Measurements from ENCODE around the gene FBXL19. TPM values are rescaled to one million over a fixed set of nuclear protein-coding genes. Genes with fewer than 3 reads are reported as not detected.

Gene FBXL19
- polyA plus RNA-seq, 2 of the 4 experiments (the other 2 are of a cell fraction) = 5.6 to 21.5 TPM

DNA sequence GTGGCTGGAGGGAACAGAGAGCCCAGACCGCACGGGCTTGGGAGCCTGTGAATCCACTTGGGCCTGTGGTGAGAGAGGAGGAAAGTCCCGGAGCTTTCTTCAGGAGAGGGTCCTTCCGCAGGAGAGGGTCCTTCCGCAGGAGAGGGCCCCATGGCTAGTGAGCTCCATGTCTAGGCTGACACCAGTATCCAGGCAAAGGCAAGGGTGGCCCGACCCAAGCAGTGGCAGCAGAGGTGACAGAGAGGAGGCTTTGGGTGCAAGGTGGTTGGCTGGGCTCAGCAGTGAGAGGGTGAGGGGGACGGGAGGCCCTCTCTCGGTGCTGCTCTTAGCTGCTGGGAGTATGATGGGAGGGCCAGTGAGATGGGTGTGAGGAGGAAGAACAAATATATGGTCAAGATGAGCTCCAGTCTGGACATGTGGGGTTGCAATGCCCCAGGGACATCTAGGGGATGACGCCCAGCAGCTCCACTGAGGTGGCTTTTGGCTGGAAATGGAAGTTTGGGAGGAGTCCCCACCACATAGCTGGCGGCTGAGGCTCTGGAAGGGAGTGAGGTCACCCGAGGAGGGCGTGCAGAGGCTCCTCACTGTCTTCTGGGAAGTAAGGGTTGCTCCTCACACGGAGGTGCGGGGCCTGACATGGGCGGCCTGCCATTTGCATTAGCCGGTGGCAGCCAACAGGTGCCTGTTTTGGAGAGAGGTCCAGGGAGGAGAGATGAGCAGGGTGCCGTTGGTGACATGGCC is 59.3 kb downstream of the FBXL19 start:
- ATAC-seq (no peak), FAIRE-seq (no peak)
- CTCF ChIA-PET = interaction anchor here (0.7 to 7.8 kb wide), 11 partner anchors 13 to 886 kb away, joined by 3 to 97 read pairs (median 11); partner anchors contain the start of genes VKORC1, ZNF668 and ZNF843

DNA sequence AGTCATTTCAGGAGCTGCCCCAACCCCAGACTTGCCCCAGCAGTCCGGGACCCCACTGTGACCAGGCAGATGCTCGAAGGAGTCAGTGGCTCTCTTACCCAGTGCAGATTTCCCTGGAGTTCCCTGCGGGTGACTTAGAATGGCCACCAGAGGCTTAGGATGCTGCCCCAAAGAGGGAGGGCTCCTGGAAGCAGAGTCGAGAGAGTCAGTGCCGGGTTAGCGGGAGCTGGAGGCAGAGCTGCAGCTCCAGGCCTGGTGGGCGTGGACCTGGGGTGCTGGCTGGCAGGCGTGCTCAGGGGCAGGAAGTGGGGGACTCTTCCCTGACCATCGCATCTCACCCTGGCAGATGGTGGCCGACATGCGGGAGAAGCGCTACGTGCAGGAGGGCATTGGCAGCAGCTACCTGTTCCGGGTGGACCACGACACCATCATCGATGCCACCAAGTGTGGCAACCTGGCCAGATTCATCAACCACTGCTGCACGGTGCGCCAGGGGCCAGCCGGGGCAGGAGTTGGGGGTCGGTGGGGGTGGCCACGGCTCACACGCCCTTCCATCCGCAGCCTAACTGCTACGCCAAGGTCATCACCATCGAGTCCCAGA is 60.0 kb downstream of the FBXL19 start:
- FAIRE-seq (no peak), DNase-seq (ENCODE audit: low read depth in 1 of 2, low spot score in 1 of 2) (no peak), ATAC-seq (no peak)
- H3K4me1 ChIP-seq = peaks cover 13% of the 10 kb centered on the region
- ChIA-PET CTCF (interaction anchor here (0.8 to 7.8 kb wide), 19 partner anchors 14 to 885 kb away, joined by 3 to 97 read pairs (median 12); partner anchors contain the start of genes STX4, VKORC1 and ZNF843), POLR2A (interaction anchor here (0.9 to 1.1 kb wide), 2 partner anchors 68 to 196 kb away, joined by 3 read pairs; partner anchors contain the start of gene FUS)
- H3K4me3 ChIP-seq = no peak overlapping the region
- H3K4me2 ChIP-seq = no peak overlapping the region
- no peaks in the 10 kb centered on the region for H3K9me3 ChIP-seq
- TF ChIP-seq, protein P1, sequence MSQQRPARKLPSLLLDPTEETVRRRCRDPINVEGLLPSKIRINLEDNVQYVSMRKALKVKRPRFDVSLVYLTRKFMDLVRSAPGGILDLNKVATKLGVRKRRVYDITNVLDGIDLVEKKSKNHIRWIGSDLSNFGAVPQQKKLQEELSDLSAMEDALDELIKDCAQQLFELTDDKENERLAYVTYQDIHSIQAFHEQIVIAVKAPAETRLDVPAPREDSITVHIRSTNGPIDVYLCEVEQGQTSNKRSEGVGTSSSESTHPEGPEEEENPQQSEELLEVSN (IDR thresholded peaks at IDR 0.05; ENCODE audit: borderline replicate concordance, low read depth) = no peak
- TF ChIP-seq NR3C1 (IDR thresholded peaks at IDR 0.05) (no peak), CHD2 (IDR thresholded peaks at IDR 0.05; ENCODE audit: low read length, partially characterized antibody) (no peak), ZSCAN20 (CRISPR knock-in tag; IDR thresholded peaks at IDR 0.05) (no peak), JUNB (IDR thresholded peaks at IDR 0.05) (no peak), BHLHE40 (IDR thresholded peaks at IDR 0.05; ENCODE audit: low read depth, low read length) (no peak), MYC (IDR thresholded peaks at IDR 0.05; ENCODE audit: borderline replicate concordance, low read length) (no peak), CBX2 (IDR thresholded peaks at IDR 0.05; ENCODE audit: borderline replicate concordance, low read depth) (no peak), TP53 (CRISPR knock-in tag; IDR thresholded peaks at IDR 0.05) (no peak)
- TF ChIP-seq, protein P2, sequence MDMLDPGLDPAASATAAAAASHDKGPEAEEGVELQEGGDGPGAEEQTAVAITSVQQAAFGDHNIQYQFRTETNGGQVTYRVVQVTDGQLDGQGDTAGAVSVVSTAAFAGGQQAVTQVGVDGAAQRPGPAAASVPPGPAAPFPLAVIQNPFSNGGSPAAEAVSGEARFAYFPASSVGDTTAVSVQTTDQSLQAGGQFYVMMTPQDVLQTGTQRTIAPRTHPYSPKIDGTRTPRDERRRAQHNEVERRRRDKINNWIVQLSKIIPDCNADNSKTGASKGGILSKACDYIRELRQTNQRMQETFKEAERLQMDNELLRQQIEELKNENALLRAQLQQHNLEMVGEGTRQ (IDR thresholded peaks at IDR 0.05) = no peak
- TF ChIP-seq, protein P3, sequence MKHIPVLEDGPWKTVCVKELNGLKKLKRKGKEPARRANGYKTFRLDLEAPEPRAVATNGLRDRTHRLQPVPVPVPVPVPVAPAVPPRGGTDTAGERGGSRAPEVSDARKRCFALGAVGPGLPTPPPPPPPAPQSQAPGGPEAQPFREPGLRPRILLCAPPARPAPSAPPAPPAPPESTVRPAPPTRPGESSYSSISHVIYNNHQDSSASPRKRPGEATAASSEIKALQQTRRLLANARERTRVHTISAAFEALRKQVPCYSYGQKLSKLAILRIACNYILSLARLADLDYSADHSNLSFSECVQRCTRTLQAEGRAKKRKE (CRISPR knock-in tag; IDR thresholded peaks at IDR 0.05; ENCODE audit: low read depth) = no peak
- TF ChIP-seq, protein P4, sequence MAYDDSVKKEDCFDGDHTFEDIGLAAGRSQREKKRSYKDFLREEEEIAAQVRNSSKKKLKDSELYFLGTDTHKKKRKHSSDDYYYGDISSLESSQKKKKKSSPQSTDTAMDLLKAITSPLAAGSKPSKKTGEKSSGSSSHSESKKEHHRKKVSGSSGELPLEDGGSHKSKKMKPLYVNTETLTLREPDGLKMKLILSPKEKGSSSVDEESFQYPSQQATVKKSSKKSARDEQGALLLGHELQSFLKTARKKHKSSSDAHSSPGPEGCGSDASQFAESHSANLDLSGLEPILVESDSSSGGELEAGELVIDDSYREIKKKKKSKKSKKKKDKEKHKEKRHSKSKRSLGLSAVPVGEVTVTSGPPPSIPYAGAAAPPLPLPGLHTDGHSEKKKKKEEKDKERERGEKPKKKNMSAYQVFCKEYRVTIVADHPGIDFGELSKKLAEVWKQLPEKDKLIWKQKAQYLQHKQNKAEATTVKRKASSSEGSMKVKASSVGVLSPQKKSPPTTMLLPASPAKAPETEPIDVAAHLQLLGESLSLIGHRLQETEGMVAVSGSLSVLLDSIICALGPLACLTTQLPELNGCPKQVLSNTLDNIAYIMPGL (CRISPR knock-in tag; IDR thresholded peaks at IDR 0.05; ENCODE audit: borderline replicate concordance) = no peak
- no peak overlapping the region for H3K27ac ChIP-seq
- 91% methylated on average over 17 of the region's 25 CpGs for WGBS (ENCODE audit: missing lambda C conversion rate)

More for the DNA sequence above, 59.3 kb downstream of the FBXL19 start:
- peaks cover 13% of the 10 kb centered on the region for H3K4me1 ChIP-seq
- no peak for TF ChIP-seq HOXB13 (CRISPR knock-in tag; IDR thresholded peaks at IDR 0.05; ENCODE audit: low read depth)
- TF ChIP-seq RCOR1 (IDR thresholded peaks at IDR 0.05; ENCODE audit: low read depth, low read length) = no peak
- no peak for TF ChIP-seq TFCP2L1 (CRISPR knock-in tag; IDR thresholded peaks at IDR 0.05)
- H3K9me3 ChIP-seq = no peaks in the 10 kb centered on the region
- H3K4me2 ChIP-seq = no peak overlapping the region
- no peak for DNase-seq (ENCODE audit: low read depth in 1 of 2, low spot score in 1 of 2)
- H3K4me3 ChIP-seq = no peak overlapping the region
- 86% methylated on average over 17 of the region's 17 CpGs for WGBS (ENCODE audit: missing lambda C conversion rate)
- no peak overlapping the region for H3K27ac ChIP-seq
- POLR2A ChIA-PET = interaction anchor here (0.7 to 1.1 kb wide), 3 partner anchors 14 to 197 kb away, joined by 3 read pairs; partner anchors contain the start of gene FUS

All from A549 (cell line).